Measurements from ENCODE around the gene STAT1.
"Not testable (repeated sequence)": the region's sequence is repeated elsewhere in the genome, so short reads cannot be mapped to it uniquely, and the experiment has no call there.

STAT1 gene

DNA sequence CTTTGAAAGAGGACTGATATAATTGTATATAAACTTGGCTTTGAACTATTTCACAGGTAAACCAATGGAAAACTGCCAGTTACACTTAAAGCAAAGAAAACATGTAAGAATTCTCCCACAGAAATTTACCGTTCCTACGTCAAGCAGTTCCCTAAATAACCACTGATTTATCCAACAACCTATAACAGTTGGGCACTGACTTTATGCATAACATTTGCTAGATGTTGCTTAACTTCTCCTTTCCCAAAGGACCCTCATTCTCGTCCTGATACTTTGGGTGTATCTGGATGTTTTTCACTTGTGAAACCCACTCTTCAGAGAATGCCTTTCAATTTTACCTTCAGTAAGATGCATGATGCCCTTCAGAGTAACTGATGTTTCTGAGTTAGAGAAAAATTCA is 43.8 kb downstream of the STAT1 start:
- no peak for DNase-seq (ENCODE audit: extremely low read depth, low read depth)
- TF ChIP-seq, protein P1, sequence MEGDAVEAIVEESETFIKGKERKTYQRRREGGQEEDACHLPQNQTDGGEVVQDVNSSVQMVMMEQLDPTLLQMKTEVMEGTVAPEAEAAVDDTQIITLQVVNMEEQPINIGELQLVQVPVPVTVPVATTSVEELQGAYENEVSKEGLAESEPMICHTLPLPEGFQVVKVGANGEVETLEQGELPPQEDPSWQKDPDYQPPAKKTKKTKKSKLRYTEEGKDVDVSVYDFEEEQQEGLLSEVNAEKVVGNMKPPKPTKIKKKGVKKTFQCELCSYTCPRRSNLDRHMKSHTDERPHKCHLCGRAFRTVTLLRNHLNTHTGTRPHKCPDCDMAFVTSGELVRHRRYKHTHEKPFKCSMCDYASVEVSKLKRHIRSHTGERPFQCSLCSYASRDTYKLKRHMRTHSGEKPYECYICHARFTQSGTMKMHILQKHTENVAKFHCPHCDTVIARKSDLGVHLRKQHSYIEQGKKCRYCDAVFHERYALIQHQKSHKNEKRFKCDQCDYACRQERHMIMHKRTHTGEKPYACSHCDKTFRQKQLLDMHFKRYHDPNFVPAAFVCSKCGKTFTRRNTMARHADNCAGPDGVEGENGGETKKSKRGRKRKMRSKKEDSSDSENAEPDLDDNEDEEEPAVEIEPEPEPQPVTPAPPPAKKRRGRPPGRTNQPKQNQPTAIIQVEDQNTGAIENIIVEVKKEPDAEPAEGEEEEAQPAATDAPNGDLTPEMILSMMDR (IDR thresholded peaks at IDR 0.05; ENCODE audit: low read depth, low read length, missing control alignments) = no peak
- H3K4me3 ChIP-seq (replicated peaks; ENCODE audit: low read depth, low read length) = no peak overlapping the region

DNA sequence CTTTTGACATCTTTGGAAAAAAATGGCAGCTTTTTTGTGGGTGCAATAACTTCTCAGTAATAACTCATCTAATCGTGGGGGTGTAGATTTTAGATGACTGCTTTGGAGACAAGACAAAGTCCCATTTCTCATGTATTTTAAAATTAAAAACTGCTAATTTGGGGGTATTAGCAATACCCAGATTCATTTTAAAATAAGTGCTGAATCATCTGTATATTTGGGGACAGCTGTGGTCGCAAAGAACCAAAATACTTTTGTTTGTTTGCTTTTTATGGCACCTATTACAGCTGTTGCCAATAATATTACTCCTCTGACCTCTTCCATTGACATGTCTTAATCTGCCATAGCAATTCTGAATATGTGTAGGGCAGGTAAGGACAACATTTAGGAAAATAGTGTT is 45.4 kb downstream of the STAT1 start:
- H3K4me3 ChIP-seq (replicated peaks; ENCODE audit: low read depth, low read length) = no peak overlapping the region
- TF ChIP-seq, protein P1 (IDR thresholded peaks at IDR 0.05; ENCODE audit: low read depth, low read length, missing control alignments) = no peak
- no peak for DNase-seq (ENCODE audit: extremely low read depth, low read depth)

DNA sequence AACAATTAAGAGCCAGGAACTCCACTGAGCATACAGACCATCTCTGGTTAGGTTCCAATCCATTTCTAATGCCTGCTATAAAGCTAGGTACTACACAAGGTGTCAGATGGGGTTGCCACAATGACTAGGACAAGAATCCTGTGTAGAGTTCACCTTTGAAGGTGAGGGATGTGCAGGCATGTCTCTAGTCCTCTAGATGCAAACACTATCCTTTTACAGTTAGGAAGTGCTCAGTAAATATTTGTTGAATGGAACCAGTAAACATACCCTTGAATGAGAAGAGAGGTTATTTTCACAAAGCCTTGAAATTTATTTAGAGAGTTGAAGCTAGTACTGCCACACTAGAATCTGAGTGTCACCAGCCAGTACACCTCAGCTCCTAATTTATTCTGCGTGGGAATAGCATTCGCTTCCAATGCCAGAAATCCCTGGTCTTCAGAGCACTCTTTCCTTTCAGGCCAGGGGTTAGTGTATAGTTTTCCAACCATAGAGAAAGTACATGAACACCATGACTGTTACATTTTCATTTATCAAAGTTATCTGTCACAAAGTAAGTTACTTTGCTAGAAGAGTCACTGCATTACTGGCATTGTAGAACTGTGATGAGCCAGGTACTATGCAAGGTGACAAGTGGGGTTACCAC is 48.3 kb downstream of the STAT1 start:
- H3K4me3 ChIP-seq (replicated peaks; ENCODE audit: low read depth, low read length) = no peak overlapping the region
- TF ChIP-seq, protein P1 (IDR thresholded peaks at IDR 0.05; ENCODE audit: low read depth, low read length, missing control alignments) = no peak
- no peak for DNase-seq (ENCODE audit: extremely low read depth, low read depth)

DNA sequence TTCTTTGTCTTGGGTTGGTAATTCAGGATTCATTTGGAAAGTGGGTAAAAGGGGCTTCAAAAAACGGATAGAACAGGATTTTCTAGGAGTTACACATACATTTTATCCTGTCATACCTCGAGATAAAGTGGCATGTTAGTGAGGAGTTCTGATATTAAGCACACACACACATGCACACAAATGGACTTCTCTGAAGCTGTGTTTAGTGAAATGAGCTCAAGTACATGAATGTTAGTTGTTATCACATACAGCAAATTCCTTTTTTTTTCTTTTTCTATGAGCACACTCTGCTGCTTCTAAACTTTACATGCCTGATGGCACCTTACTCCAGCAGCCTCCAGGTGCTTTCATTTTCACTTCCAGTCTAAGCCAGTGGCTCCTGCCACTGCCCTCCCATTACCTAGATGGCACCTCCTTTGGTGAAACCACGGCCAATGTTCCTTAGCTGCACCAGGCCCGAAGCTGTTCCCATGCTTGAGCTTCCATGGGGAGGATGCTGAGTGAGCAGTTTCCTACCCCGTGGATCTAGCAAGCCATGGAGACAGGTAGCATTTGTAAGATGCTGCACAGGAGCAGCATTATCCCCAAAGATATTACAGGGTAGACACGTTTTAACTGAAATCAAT is 49.7 kb downstream of the STAT1 start:
- DNase-seq (ENCODE audit: extremely low read depth, low read depth) = no peak
- H3K4me3 ChIP-seq (replicated peaks; ENCODE audit: low read depth, low read length) = no peak overlapping the region
- TF ChIP-seq, protein P1 (IDR thresholded peaks at IDR 0.05; ENCODE audit: low read depth, low read length, missing control alignments) = no peak

DNA sequence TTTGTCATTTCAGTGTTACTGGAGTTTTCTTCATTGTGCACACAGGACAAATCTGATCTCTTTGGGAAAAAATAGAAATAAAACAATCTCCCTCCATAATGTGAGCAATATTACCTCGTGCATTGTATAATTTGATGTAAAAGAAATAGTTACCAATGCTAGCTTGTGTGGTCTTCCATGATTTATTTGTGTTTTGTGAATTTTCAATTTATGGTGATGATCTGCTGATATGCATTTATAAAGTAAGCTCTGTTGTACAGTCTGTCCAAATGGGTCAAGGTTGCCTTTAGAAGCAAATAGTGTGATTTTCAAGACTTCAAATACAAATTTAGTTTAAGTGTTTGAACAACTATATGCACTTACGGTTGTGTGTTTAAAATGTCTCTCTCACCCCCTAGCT is 50.9 kb downstream of the STAT1 start:
- TF ChIP-seq, protein P1 (IDR thresholded peaks at IDR 0.05; ENCODE audit: low read depth, low read length, missing control alignments) = no peak
- DNase-seq (ENCODE audit: extremely low read depth, low read depth) = no peak
- no peak overlapping the region for H3K4me3 ChIP-seq (replicated peaks; ENCODE audit: low read depth, low read length)

DNA sequence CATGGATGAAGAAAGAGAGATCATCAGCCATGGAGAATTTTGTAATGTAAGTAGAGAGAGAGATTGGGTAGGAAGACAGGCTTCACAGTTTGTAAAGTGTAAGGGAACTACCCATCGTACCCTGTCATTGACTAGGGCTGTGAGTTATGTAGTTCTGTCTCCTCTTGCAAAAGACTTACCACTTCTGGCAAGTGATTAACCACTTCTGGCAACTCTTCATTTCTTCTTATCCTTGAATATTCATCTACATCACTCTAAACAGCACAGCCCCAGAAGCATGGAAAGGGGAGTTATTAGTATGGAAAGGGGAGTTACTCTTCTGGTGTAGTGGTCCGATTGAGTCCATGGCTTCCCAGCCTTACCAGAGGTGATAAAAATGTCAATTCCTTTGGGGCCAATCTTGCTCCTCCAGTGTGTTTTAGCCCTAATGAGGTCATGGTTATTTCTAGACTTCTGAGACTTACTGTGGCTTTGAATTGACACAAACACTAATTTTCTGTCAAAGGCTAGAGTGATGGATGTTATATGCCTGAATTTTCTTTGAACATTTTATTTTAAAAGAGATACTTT is 52.0 kb downstream of the STAT1 start:
- no peak for DNase-seq (ENCODE audit: extremely low read depth, low read depth)

DNA sequence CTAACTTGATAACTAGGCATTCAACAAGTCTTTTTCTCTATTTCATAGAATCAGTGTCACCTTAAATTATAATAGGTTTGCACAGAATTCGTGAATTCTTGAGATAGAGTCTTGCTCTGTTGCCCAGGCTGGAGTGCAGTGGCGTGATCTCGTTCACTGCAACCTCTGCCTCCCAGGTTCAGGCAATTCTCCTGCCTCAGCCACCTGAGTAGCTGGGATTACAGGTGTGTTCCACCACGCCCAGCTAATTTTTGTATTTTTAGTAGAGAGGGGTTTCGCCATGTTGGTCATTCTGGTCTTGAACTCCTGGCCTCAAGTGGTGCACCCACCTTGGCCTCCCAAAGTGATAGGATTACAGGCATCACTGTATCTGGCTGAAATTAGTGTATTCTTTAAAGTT is 52.9 kb downstream of the STAT1 start:
- H3K4me3 ChIP-seq (replicated peaks; ENCODE audit: low read depth, low read length); DNase-seq (ENCODE audit: extremely low read depth, low read depth): not testable (repeated sequence)

More for the DNA sequence above, 52.0 kb downstream of the STAT1 start:
- no peak overlapping the region for H3K4me3 ChIP-seq (replicated peaks; ENCODE audit: low read depth, low read length)
- TF ChIP-seq, protein P1 (IDR thresholded peaks at IDR 0.05; ENCODE audit: low read depth, low read length, missing control alignments) = no peak

All from HFF-Myc (cell line).